HL-60 (cell line): ENCODE measurements around the gene IL9R.

Experiments used
- DNase-seq, 2 experiments: peaks; one replicate each; pipeline ENCODE4 v3.0.0-alpha.2; 2010 to 2020; ENCODE audit warnings: low read depth in 1 of 2, low spot score in 1 of 2
- H3K27ac ChIP-seq: fragments of 250-450 bp; sonication (Bioruptor Pico); replicated peaks from 2 replicates; pipeline ENCODE4 v1.5.1; 2020; ENCODE audit warnings: mild to moderate bottlenecking, moderate library complexity
- H3K27me3 ChIP-seq: fragments of 250-450 bp; sonication (Bioruptor Pico); 2 replicates; pipeline ENCODE4 v1.5.1; 2021; ENCODE audit warnings: mild to moderate bottlenecking, moderate library complexity; ENCODE audit not compliant: insufficient read depth, poor library complexity, severe bottlenecking
- H3K4me3 ChIP-seq: replicated peaks from 2 replicates; pipeline ENCODE4 v1.5.1; 2011; ENCODE audit warnings: mild to moderate bottlenecking, control low read depth, low read length; ENCODE audit not compliant: insufficient read depth
- GABPA ChIP-seq: IDR thresholded peaks from 2 replicates; pipeline ENCODE4 v1.6.1; 2012; ENCODE audit warnings: low read depth
- POLR2AphosphoS5 ChIP-seq: IDR thresholded peaks from 2 replicates; pipeline ENCODE4 v1.6.1; 2012; ENCODE audit warnings: low read depth
- SPI1 ChIP-seq: IDR thresholded peaks from 2 replicates; pipeline ENCODE4 v1.6.1; 2012; ENCODE audit warnings: low read depth, mild to moderate bottlenecking, borderline replicate concordance
- TF ChIP-seq, protein P1 (sequence below): IDR thresholded peaks from one replicate; pipeline ENCODE4 v1.5.1; 2011; ENCODE audit warnings: low read length, control low read depth, inconsistent platforms; ENCODE audit not compliant: insufficient read depth
- TF ChIP-seq, protein P2 (sequence below): IDR thresholded peaks from 2 replicates; pipeline ENCODE4 v1.6.1; 2012; ENCODE audit warnings: low read depth; ENCODE audit not compliant: insufficient replicate concordance

Gene IL9R

DNA sequence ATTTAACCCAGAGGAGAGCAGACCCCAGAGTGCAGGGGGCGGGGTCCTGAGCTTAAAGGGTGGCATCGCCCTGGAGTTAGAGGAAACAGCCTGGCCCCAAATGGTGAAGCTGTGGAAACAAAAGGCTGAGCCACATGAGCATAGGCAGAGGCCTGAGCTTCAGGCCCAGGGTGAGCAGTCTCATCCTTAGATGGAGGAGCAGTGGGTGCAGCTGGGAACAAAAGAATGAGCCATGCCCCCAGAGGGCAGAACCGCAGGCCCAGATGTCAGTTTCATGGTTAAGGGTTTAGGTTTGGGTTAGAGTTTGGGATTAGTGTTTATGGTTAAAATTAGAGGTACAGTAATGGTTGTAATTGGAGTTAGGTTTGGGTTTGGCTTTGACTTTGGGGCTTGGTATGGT, 44.4 kb upstream of the IL9R start:
- no peak for DNase-seq
- H3K4me3 ChIP-seq, result no peak overlapping the region

DNA sequence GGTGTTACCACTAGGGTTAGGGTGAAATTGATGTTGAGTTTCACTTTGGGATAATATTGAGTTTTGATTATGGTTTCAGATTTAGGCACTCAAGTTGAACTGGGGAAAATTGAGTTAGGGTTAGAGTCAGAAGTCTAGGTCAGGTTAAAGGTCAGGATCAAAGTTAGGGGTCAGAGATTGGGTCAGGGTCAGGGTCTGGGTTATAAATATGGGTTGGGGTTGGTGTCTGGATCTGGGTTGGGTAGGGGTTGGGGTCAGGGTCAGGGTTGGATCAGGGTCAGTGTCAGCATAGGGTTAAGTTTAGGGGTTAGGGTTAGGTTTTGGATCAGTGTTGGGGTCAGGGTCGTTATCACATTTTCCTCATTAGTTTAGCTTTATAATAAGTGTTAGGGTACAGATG, 42.7 kb upstream of the IL9R start:
- Histone ChIP-seq H3K27ac (no peak overlapping the region), H3K27me3 (no peaks in the 10 kb centered on the region), H3K4me3 (no peak overlapping the region)
- DNase-seq, result no peak
- TF ChIP-seq, protein P1, sequence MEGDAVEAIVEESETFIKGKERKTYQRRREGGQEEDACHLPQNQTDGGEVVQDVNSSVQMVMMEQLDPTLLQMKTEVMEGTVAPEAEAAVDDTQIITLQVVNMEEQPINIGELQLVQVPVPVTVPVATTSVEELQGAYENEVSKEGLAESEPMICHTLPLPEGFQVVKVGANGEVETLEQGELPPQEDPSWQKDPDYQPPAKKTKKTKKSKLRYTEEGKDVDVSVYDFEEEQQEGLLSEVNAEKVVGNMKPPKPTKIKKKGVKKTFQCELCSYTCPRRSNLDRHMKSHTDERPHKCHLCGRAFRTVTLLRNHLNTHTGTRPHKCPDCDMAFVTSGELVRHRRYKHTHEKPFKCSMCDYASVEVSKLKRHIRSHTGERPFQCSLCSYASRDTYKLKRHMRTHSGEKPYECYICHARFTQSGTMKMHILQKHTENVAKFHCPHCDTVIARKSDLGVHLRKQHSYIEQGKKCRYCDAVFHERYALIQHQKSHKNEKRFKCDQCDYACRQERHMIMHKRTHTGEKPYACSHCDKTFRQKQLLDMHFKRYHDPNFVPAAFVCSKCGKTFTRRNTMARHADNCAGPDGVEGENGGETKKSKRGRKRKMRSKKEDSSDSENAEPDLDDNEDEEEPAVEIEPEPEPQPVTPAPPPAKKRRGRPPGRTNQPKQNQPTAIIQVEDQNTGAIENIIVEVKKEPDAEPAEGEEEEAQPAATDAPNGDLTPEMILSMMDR, result no peak
- TF ChIP-seq GABPA, result no peak
- TF ChIP-seq, protein P2, sequence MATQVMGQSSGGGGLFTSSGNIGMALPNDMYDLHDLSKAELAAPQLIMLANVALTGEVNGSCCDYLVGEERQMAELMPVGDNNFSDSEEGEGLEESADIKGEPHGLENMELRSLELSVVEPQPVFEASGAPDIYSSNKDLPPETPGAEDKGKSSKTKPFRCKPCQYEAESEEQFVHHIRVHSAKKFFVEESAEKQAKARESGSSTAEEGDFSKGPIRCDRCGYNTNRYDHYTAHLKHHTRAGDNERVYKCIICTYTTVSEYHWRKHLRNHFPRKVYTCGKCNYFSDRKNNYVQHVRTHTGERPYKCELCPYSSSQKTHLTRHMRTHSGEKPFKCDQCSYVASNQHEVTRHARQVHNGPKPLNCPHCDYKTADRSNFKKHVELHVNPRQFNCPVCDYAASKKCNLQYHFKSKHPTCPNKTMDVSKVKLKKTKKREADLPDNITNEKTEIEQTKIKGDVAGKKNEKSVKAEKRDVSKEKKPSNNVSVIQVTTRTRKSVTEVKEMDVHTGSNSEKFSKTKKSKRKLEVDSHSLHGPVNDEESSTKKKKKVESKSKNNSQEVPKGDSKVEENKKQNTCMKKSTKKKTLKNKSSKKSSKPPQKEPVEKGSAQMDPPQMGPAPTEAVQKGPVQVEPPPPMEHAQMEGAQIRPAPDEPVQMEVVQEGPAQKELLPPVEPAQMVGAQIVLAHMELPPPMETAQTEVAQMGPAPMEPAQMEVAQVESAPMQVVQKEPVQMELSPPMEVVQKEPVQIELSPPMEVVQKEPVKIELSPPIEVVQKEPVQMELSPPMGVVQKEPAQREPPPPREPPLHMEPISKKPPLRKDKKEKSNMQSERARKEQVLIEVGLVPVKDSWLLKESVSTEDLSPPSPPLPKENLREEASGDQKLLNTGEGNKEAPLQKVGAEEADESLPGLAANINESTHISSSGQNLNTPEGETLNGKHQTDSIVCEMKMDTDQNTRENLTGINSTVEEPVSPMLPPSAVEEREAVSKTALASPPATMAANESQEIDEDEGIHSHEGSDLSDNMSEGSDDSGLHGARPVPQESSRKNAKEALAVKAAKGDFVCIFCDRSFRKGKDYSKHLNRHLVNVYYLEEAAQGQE, result no peak
- no peak for TF ChIP-seq POLR2AphosphoS5
- no peak for TF ChIP-seq SPI1

More for the DNA sequence above, 44.4 kb upstream of the IL9R start:
- Histone ChIP-seq H3K27me3 (no peaks in the 10 kb centered on the region), H3K27ac (no peak overlapping the region)
- TF ChIP-seq, protein P1, result no peak

DNA sequence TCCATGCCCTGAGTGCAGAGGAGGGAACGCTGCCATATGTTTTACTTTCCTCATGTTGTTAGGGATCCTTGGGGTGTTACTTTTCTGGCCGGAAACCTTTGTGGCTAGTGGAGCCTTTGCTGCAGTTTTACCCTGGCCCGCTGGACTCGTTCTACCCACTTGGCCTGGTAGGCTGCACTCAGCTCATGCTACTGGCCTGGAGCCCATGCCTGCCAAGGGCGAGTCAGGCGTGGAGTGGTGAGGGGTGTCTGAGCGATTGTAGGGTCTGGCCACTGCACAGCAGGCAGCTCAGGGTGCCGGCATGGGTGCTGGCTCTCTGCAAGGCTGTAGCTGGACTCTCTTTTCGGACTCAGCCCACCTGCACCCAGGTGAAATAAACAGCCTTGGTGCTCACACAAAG, 41.4 kb upstream of the IL9R start:
- Histone ChIP-seq H3K27me3 (no peaks in the 10 kb centered on the region), H3K27ac (no peak overlapping the region), H3K4me3 (no peak overlapping the region)
- no peak for DNase-seq
- TF ChIP-seq GABPA (no peak), SPI1 (no peak), POLR2AphosphoS5 (no peak)
- TF ChIP-seq, protein P2, result no peak
- TF ChIP-seq, protein P1, result no peak

DNA sequence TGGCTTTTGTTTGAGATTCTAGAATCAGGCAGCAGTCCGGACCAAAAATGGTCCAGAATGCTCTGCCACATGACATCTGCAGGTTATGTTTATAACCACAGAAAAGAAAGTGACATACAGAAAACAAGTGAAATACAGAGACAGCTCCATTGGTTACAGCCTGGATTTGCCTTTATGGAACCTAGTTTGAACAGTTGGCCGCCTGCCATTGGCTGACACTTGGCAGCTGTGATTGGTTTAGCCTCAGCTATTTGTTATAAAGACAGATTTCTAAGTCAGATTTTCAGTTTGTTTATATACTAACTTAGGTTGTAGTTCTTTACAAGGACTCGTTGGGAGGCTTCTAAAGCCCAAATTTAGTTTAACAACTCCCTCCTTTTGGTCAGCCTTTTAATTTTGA, 40.8 kb upstream of the IL9R start:
- Histone ChIP-seq H3K27me3 (no peaks in the 10 kb centered on the region), H3K4me3 (no peak overlapping the region)
- TF ChIP-seq, protein P2, result no peak
- TF ChIP-seq, protein P1, result no peak
- TF ChIP-seq SPI1 (no peak), POLR2AphosphoS5 (no peak), GABPA (no peak)

More for the DNA sequence above, 40.8 kb upstream of the IL9R start:
- no peak overlapping the region for H3K27ac ChIP-seq
- DNase-seq, result no peak
